T-helper 9 cell (primary cell): ENCODE results near the gene NOPCHAP1.
"Not testable (repeated sequence)": the region's sequence is repeated elsewhere in the genome, so short reads cannot be mapped to it uniquely, and the experiment has no call there.

Experiments
- DNase-seq: peaks from one replicate; pipeline ENCODE4 v3.0.0-alpha.2; 2020

The NOPCHAP1 gene

DNA sequence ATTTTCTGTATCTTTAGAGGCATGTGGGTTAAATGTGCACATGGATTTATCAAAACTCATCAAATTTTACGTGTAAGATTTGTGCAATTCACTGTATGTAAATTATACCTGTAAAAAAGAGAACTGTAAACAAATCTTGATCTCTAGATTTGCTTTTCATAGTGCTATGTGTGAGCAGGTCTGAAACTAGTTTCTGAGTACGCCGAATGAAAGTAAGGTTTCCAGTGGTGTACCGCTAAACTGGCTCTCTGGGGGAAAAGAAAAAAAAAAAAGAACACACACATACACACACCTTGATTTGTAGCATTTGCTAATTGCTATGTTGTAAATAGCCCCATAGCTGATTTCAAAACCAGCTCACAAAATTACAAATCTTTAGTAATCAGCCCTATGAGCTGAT is 19.4 kb upstream of the NOPCHAP1 start:
- DNase-seq, result no peak

DNA sequence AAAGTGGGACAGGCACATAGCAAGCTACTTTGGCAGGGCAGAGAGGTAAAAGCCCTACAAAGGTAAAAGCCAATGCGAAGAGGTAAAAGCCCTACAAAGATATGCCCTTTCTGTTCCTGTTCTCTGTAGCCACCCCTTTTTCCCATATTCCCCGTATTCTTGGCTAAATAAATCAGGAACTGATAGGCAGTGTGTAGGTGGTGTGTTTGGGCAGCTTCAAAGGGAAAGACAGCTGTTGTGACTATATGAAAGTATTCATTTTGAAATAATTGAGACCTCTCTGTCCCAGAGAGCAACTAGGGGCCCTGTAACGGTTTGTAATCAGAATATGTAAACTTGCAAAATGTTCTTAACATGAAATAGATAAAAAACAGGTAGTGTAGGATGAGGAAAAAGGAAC is 16.8 kb upstream of the NOPCHAP1 start:
- DNase-seq, result no peak

DNA sequence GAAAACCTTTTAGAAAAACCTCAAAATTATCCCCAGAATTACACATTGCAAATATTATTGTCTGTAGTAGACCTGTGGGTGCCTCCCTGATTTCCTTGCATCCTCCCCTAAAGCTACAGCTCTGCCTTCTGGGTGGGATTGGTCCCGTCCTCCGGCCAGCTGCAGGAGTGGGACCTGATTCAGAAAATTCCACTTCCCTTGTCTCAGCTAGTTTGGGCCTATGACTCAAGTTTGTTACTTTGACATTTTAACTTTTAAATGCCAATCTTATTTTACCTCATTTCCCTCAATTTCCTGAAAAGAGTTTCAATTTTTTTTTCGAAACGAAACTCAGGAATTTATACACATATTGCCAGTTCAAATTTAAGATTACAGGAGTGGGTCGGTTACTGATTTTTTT is 14.8 kb upstream of the NOPCHAP1 start:
- no peak for DNase-seq

GRCh38 chr12:104973250-104973649 is 12.9 kb upstream of the NOPCHAP1 start:
- no peak for DNase-seq

DNA sequence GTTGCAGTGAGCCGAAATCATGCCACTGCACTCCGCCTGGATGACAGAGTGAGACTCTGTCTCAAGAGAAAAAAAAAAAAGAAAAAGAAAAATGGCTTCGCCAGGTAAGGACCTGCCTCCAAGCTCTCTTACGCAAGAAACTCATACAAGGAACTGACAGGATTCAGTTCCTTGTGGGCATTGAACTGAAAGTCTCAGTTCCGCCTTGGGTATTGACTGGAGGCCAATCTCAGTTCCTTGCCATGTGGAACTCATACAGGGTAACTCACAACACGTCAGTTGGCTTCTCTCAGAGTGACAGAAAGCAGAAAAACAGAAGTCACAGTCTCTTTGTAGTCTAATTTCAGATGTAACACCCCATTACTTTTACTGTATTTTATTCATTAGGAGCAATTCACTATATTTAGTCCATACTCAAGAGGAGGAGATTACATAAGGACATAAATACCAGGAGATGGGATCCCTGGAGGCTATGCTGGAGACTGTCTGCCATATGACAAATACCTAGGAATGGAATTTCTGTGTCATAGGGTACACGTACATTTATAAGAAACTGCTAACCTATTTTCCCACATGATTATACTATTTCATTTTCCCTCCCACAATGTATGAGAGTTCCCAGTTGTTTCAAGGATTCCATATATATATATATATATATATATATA is 11.4 kb upstream of the NOPCHAP1 start:
- DNase-seq, result no peak

GRCh38 chr12:104975587-104976343 is 10.4 kb upstream of the NOPCHAP1 start:
- no peak for DNase-seq

DNA sequence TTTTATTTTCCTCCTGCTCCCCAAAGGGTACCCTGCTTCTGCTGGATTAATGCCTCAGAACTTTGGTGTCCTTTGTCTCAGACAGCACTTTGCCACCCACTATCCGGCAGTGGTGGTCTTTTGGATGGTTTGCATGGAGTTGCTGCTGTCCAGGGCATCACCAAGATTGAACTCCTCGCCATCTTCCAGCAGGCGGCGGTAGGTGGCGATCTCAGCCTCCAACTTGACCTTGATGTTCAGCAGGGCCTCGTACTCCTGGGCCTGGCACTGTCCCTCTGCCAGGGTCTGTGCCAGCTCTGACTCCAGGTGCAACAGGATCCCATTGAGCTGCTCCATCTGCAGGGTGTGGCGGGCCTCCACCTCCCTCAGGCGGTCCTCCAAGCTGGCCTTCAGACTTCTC is 9.4 kb upstream of the NOPCHAP1 start:
- no peak for DNase-seq

GRCh38 chr12:104977688-104978087 is 8.4 kb upstream of the NOPCHAP1 start:
- DNase-seq, result not testable (repeated sequence)

DNA sequence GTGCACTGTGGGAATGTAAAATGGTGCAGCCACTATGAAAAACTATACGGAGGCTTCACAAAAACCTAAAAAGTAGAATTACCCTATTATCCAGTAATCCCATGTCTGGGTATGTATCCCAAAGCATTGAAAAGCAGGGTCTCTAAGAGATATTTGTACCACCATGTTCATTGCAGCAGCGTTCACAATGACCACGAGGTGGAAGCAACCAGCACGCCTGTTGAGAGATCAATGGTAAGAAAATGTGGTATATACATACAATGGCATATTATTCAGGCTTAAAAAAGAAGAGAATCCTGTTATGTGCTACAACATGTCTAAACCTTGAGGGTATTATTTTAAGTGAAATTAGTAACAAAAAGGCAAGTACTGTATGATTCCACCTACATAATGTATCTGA is 910 bp upstream of the NOPCHAP1 start:
- DNase-seq, result no peak

DNA sequence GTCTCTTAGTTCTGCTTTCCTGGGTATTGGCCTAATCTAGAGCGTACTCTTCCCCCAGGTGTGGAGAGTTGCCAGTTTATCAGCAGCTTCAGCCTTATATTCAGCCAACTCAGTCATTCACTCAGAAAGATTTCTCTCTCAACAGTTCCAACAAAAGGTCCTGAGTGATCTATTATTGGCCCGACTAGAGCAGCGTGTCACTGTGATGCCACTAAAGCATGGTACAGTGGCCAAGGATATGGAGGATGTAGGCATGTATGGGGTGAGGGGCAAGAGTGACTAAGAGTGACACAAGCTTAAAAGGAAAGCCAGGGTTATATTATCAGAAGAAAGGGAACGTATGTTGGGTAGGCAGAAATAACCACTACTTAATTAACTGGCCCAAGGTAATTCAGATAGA is 4.8 kb downstream of the NOPCHAP1 start:
- DNase-seq, result no peak

- DNase-seq, result no peak
Measured at GRCh38 chr12:104991565-104992128, 5.5 kb downstream of the NOPCHAP1 start.

GRCh38 chr12:104994336-104994735 is 8.2 kb downstream of the NOPCHAP1 start:
- no peak for DNase-seq

- DNase-seq, result no peak
Measured at GRCh38 chr12:104997541-104997940, 11.4 kb downstream of the NOPCHAP1 start.

- no peak for DNase-seq
Measured at GRCh38 chr12:104998423-104999346, 12.6 kb downstream of the NOPCHAP1 start.

DNA sequence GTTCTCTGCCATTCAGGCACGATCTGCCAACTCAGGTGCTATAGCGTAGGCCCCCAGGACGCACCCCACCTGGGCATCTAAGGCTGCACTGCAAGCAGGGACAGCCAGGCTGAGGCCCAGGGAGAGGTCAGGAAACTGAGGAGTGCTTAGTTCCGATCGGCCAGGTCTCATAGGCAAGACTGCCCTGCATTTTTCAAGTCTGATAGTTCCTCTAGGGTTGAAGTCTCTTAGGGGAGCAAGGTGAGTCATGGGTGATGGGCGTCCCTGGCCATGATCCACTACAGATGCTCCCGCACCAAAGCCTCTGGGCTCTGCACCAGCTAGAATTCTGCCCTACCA is 13.2 kb downstream of the NOPCHAP1 start:
- no peak for DNase-seq

DNA sequence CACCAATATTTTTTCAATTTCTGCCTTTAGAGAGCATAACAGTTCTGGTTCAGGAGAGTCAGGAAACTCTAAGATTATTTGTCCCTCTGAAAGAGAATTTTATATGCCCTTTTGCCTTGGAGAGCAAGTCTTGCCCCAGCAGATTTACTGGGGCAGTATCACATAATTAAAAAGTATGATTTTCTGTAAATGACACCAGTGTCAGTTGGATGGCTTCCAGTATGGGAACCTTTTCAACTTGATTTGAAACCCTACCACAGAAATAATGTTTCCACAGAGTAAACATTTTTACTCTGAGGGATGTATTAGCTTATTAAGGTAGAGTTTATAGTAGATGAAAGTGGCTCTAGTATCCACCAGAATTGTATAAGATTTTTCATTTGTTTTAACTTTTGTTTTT is 15.4 kb downstream of the NOPCHAP1 start:
- no peak for DNase-seq

- DNase-seq, result no peak
Measured at GRCh38 chr12:105013892-105014291, 27.8 kb downstream of the NOPCHAP1 start.

DNA sequence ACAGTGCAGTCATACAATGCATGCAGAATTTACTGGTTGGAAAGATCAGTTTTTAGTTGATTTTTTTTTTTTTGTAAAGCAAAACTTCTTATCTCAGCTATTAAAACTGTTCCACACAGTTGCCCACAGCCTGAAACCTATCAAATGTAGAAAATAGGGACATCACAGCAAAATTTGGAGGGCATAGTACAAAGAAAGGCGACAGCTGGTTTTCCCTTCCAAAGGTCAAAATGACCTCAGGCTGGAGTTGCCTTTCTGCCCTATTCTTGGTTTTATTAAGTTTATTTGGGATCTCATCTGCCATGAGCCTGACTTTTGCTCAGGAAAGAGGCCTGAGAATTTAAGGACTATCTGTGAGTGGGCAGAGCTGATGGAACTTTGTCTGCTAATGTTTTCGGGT is 28.5 kb downstream of the NOPCHAP1 start:
- DNase-seq, result no peak

- no peak for DNase-seq
Measured at GRCh38 chr12:105015543-105015942, 29.4 kb downstream of the NOPCHAP1 start.

- DNase-seq, result no peak
Measured at GRCh38 chr12:105018012-105018411, 31.9 kb downstream of the NOPCHAP1 start.

- no peak for DNase-seq
Measured at GRCh38 chr12:105018776-105019175, 32.7 kb downstream of the NOPCHAP1 start.

DNA sequence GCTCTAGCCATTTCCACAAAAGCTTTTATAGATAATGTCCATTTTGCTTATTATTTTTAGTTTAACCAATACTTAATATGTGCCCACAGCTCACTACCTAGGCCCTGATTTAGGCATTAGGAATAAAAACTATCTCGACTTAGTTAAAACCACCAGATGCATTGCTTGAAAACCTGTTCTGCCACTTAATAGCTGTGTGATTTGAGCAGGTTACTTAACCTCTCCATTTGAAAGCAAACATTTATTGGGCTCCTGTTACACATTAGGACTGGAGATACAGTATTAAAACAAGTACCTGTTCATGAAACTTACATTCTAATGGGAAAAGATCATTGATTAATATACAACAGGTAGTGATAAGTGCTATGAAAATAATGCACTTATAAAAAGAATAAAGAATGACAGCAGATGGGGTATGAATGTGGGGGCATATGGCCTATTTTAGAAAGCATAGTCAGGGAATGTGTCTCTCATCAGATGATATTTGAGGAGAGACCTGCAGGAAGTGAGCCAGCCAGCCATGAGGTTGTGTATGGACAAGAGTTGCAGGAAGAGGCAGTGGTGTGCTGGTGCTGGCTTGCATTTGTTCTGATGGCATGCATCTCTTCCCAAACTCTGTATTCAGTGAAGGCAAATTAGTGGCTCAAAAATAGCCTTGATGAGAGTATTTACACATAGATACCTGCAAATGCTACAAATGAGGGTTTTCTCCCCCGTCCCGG is 34.3 kb downstream of the NOPCHAP1 start:
- no peak for DNase-seq

GRCh38 chr12:105024928-105025327 is 38.8 kb downstream of the NOPCHAP1 start:
- no peak for DNase-seq
